Measurements from ENCODE around the gene LRP11.
"Not testable (repeated sequence)": the region's sequence is repeated elsewhere in the genome, so short reads cannot be mapped to it uniquely, and the experiment has no call there.

The LRP11 gene, protein sequence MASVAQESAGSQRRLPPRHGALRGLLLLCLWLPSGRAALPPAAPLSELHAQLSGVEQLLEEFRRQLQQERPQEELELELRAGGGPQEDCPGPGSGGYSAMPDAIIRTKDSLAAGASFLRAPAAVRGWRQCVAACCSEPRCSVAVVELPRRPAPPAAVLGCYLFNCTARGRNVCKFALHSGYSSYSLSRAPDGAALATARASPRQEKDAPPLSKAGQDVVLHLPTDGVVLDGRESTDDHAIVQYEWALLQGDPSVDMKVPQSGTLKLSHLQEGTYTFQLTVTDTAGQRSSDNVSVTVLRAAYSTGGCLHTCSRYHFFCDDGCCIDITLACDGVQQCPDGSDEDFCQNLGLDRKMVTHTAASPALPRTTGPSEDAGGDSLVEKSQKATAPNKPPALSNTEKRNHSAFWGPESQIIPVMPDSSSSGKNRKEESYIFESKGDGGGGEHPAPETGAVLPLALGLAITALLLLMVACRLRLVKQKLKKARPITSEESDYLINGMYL

DNA sequence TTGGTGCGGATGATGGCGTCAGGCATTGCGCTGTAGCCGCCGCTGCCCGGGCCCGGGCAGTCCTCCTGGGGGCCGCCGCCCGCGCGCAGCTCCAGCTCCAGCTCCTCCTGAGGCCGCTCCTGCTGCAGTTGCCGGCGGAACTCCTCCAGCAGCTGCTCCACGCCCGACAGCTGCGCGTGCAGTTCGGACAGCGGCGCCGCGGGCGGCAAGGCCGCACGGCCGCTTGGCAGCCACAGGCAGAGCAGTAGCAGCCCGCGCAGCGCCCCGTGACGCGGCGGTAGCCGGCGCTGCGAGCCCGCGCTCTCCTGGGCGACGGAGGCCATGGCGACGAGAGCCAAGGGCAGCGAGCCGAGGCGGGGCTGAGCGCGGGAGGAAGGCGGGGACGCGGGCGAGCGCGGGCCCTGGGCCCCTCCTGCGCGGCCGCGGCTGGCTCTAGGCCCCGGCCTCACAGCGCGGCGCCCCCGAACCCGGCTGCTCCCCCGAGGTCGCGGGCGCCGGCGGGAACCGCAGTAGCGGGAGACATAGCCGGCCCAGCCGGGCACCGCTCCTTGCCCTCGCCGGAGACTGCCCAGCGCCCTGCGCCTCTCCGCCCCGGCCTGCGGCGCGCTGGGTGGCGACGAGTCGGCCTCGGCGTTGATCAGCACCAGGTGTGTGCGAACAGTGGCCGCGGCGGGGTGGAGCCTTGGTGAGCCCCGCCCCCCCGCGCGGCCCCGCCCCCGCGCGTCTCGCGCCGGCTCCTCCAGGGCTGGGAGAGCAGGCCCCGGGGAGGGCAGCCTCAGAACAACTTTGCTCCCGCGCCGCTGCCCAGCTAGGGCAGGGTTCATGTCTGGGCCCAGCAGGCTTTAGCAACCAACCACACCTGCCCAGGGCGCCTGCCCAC, at the start of gene LRP11:
Gene LRP11, minus strand, starts transcription at position 662 of the 880 bp plus-strand sequence. Its CDS starts 339 bp downstream, at position 323.
- peak; percentile 79 for DNase-seq

DNA sequence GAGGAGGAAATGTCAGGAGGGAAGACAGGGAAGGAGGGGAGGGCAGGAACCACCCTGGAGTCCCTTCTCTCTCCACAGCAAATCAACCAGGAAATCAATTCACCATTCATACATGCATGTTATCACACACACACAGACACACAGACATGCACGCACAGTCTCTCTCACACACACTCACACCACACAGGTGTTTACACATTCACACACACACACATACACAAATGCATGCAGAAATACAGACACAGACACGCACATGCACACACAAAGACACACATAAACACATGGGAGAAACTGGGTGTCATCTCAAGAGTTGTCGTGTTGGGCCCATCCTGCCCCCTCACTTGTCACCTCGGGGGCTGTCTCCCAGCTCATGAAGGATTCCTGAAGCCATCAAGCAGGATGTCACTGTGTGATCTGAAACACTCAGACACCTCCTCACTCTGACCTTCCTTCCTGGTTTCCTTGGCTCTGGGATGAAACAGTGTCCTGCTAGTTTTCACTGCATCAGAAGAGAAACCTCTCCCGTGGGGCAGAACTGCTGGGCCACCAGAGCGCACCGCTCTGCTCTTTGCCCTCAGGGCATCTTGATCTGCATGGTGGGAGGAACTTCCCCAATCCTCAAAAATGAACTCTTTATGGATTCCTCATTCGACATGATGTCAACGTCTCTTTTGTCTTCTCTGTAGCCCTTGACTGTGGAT, 49.5 kb upstream of the LRP11 start:
- no peak for DNase-seq

DNA sequence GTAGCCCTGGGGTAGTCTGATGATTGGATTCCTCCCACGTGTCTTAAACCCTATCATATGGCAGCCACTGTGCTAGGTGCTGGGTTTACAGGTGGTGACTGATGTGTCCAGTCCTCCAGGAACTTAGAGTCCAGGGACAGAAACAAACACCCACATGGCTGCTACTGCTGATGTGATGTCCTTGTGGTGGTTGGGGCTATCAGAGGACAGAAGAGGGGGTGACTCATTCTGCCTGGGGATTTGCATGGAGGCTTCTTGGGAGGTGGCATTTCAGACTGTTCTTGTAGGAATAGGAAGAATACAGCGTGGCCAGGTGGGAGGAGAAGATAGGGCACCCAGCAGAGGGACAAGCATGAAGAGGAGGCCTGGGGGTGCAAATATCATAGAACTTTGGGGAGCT, 48.9 kb upstream of the LRP11 start:
- no peak for DNase-seq

DNA sequence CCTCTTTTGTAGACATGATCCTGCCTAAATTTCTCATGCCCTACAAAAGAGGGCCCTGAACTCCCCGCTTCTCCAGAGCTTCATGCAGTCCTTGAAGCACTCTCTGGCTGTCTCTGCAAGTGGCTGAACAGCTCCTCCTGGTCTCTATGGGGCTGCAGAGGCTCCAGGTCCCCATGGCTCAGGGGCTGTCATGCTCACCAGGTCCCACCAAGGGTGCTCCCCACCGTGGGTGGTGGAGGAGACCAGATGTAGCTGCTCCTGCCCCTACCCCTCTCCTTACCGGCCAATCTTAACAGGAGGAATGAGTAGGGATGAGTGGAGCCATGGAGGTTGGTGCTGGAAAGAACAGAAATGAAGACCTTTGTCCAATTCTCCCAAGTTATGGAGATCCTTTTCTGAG, 48.5 kb upstream of the LRP11 start:
- DNase-seq: not testable (repeated sequence)

DNA sequence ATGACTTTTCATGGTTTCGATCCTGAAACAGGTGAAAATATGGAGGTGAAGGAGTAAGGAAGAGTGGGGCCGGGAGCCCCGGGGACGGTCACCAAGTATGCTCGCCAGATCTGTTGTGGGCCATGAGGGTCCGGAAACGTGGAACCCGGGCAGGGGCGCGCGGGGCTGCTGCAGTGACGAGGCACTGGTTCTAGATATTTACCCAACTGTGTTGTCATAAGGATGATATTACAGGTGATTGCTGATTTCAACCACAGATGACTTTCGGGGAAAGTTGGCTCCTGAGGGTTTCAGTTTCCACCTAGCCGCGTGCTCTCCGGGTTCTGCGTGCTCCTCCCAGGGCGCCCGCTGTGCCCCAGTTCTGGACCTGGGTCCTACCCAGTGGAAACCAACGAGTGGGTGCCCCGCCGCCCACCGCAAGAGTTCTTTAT, 46.6 kb upstream of the LRP11 start:
- DNase-seq: no peak

DNA sequence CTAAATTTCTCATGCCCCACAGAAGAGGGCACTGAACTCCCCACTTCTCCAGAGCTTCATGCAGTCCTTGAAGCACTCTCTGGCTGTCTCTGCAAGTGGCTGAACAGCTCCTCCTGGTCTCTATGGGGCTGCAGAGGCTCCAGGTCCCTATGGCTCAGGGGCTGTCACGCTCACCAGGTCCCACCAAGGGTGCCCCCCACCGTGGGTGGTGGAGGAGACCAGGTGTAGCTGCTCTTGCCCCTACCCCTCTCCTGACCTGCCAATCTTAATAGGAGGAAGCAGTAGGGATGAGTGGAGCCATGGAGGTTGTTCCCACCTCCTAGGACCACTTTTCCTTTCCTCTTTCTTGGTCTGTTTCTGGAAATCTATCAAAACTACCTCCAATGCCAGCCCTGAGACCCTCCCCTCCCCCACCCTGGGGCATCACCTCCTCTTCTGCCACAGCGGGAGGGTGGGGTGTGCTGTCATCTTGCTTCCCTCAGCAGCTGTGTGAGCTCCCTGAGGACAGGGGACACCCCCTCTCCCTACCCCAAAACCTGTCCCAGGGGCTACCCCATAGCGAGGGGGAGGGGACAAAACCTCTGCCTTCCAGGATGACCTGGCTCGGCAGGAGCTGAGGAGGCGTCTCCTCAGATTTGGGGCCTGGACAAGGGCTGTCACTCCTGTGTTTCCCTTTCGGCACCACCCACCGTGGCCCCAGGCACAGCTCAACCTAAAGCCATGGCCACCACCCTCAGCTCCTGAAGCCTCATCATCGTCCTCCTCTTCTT, 45.7 kb upstream of the LRP11 start:
- no peak for DNase-seq

DNA sequence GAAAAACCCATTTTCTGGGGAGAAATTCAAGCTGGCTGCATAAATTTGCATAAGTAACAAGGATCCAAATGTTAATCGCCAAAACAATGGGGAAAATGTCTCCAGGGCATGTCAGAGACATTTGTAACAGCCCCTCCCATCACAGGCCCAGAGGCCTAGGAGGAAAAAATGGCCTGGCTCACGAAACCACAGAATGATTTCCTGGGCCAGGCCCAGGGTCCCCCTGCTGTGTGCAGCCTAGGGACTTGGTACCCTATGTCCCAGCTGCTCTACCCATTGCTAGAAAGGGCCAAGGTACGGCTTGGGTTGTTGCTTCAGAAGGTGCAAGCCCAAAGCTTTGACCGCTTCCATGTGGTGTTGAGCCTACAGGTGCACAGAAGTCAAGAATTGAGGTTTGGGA, 44.3 kb upstream of the LRP11 start:
- not testable (repeated sequence) for DNase-seq

DNA sequence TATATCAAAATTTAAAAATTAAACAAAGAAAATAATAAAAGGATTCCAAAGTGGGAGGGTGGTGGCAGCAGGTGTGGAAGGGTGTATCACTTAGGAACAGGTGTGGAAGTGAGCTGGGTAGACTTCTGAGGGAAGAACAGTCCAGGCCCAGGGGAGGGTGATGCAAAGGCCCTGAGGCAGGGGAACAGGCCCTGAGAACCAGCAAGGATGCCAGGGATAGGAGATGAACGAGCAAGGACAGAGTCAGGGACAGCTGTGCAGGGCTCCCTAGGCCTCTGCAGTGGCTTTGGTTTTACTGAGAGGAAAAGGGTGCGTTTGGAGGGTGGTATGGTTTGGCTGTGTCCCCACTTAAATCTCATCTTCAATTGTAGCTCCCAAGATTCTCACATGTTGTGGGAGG, 43.2 kb upstream of the LRP11 start:
- DNase-seq: no peak

DNA sequence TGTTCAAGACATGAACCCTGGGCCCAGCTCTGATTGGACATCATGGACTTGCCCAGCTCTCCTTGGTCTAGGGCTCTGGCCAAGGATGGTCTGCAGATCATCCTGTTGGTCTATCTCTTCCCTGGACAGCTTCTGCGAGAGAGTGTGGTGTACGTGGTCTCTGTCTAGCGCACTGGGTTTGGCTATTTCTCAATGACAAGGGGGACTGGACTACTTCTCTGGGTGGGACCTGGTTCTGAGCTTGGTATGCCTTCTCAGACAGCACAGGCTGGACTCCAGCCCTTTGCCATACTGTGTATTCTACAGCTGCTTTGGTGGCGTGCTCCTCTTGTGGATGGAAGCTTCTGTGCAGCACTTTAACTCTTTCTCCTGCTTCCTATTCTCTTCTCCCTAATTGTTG, 42.2 kb upstream of the LRP11 start:
- DNase-seq: no peak

DNA sequence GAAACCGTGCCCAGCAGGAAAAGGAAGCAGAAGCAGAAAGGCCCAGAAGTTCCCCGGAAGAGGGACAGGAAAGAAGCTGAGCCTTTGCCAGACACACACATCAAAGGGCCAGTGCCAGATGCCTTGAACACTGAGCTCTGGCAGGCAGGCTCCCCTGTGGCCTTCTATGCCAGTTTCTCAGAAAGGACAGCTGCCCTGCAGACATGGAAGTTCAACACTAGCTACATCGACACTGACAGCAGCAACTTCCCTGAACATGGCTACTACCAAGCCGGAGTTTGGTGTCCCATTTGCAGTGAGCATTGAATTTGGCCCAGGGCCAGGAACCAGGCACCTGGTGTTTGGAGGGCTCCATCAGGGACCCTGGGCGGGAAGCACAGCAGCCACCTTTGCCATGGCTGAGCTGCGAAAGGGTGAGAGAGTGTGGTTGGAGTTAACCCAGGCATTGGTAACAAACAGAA, 41.8 kb upstream of the LRP11 start:
- no peak for DNase-seq

DNA sequence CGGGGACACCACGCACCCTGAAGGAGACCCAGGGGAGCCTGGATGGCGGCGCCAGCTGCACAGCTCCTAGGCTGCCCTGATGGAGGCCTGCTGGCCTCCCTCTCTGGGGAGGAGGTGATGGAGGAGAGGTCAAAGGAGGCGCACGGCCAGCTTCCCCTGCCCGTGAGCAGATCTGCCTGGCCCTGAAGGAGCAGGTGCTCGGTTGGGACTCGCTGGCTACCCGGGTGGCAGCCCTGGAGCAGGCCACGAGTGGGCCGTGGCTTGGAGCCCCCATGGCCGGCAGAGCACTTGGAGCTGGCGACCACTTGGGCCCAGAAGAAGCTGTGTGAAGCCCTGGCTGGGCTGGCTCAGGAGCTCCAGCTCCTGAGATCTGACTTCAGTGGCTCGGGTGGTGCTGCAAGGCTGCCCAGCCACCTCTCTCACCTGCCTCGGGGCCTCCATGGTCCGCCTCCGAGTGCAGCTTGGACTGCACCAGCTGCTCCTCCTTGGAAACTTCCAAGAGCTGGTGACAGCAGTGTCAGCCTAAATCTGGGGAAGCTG, 41.3 kb upstream of the LRP11 start:
- no peak for DNase-seq

DNA sequence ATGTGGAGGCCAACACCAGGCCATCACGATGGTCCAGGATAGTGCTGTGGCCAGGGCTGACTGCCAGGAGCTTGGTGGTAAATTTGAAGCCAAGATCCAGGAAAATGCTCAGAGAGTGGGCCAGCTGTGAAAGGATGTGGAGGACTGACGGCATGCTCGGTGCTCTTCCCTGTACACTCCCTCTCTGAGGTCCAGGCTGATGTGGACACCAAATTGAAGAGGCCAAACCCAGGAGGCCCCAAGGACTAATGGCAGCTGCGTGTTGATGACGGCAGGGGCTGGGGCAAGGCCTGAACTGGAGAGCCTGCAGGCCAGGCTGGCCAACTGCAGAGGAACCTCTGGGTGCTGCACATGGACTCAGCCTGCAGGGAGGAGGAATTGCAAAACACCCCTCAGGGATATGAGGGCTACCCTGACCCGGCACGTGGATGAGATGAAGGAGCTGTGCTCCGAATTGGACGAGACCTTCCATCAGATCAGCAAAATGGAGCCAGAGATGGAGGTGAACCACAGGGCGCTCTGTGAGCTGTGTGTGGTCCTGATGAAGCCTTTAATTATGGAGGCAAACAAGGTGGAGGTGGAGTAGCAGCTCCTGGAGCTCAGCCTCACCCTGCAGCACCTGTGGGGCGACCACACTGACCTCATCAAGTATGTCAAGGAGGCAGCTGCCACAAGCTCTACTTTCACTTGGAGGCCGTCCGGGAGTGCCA, 40.7 kb upstream of the LRP11 start:
- DNase-seq: no peak

DNA sequence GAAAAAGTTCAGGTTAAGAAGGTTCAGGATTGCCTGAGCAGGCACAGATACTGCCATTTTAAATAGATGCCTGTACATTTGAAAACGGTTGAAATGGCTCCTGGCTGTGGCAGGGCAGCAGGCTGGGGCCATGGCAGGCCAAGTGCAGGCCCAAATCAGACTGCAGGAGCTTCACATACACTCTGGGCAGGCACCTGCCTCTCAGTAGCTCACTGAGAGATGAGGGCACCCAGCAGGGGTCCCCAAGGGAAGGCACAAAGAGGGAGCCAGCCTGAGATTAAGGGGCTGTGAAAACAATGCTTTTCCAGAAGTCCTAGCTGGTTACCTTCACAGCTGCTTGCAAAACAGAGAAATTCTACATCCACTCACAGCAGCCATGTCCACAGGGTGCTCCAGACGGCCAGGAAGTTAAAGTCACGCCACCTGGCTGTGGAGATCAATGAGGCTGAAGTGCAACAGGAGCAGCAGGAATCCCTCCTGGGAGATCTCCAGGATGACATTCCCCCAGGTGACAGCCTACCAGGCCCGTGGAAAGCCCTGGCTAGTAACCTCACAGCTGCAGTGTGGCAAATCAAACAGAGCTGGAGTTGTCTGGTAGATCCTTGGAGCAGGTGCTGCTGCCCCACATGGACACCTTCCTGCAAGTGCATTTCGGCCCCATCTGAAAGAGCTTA, 39.9 kb upstream of the LRP11 start:
- no peak for DNase-seq

DNA sequence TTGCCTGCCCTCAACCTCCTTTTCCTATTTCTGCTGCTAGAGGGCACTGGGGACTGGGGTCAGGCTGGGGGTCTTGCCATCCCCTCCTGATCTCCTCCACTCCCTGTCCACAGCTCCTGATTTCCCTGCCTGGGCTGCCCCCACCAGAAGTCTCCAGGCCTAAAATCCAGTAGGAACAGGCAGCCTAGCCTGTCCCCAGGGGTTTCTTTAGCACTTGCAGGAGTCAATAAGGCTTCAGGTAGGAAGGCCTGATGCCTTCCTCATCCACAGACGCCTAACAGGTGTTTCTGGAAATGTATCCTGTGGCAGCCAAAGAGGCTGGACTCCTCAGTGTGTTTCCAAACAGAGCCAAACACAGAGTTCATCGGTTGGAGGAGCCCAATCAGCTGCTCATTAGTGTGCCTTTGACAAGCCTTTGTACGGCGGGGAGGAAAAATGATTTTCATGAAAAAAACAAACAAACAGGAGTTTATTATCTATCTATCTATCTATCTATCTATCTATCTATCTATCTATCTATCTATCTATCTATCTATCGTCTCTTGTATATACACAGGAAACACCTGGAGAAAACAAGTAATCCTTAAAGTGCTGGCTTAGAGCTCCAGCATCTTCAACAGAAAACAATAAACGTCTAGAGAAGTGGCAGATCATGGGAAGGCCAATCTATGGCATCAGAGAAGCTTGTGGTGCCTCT, 37.4 kb upstream of the LRP11 start:
- no peak for DNase-seq

DNA sequence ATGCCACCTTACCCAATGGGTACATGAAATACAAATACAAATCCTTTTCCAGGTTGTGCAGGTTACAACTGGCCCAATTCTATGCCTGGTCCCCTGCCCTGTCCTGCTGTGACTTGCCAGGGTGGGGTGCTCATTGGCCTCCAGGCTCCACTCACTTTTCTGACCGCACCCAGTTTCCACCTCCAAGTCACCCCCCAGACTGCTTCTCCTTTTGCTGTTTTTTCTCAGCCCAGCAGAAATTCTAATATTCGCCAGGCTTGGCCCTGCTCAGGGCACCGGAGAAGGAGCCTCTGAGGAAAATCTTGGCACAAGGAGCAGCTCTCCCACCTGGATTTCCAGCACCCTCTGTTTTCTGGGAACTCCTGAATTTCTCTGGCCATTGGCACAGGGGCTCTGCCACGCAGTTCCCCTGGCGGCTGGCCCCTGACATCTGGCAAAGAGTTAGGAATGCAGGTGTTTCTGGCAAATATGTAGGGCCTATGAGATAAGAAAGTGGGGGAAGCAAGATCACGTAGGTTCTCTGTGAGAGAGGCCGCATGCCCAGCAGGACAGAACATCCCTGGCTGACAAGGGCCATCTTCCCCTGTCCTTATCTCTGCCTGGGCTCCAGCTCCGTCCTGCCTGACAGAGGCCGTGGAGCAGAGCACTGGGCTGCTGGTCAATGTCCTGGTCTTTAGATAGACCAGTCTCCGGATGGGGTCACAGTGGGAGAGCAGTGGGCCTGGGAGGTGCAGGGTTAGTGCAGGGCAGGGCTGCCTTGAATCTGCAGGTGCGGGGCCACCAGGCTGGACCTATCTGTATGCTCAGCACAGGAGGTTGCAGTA, 36.7 kb upstream of the LRP11 start:
- no peak for DNase-seq

DNA sequence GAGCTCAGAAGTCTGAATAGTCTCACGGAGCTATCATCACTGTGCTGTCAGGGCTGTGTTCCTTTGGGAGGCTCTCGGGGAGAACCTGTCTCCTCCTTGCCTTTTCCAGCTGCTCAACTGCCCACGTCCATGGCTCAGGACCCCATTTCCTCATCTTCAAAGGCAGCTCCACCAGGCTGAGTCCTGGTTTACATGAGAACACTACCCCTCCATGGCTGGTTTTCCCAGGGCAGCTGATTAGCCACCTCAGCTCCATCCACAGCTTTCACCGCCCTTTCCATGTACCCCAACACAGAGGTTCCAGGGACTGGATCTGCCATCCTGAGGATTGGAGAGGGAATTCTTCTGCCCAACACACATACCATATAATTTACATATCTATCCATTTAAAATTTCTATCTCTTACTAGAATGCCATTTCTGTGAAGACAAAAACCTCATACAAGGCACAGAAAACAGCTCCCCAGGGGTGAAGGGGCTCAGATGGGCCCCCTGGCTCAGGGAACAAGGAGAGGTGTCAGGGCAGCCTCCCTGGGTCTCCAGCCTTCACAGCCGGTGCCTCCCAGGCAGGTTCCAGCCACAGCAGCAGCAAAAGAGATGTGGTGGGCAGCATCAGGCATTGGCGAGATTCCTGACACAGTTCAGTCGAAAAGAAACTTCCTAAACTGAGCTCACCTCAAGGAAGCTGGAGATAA, 35.9 kb upstream of the LRP11 start:
- DNase-seq: no peak

DNA sequence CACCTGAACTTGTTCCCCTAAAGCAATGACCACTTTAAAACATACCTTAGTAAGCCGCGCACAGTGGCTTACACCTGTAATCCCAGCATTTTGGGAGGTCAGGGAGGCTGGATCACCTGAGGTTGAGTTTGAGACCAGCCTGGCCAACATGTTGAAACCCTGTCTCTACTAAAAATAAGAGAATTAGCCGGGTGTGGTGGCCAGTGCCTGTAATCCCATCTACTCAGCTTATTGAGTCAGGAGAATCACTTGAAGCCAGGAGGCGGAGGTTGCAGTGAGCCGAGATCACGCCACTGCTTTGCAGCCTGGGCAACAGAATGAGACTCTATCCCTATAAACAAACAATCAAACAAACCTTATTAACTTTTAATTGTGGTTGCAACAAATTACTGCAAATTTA, 35.3 kb upstream of the LRP11 start:
- no peak for DNase-seq

DNA sequence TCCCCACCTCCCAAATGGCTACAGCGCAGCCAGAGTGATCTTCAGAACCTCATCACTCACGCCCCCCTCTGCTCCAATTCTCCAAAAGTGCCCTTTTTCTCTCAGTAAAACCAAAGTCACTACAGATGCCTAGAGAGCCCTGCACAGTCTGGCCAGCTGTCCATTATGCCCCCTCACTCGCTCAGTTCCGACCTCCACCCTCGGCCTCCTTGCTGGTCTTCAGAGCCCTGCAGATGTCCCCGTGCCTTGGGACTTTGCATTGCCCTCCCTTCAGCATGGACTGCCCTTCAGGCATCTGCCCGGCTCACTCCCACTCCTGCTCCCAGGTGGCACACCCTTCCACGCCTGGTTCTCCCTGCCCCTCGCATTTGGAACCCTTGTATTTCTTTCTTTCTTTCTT, 34.8 kb upstream of the LRP11 start:
- DNase-seq: no peak
